HG03378 (cell line): Measurements from ENCODE around the gene SERINC5.

ENCODE experiments used
- ATAC-seq: cut with Tn5 transposase; IDR thresholded peaks from one replicate; pipeline ENCODE4 v1.9.1; 2021; ENCODE audit warnings: mild to moderate bottlenecking, moderate library complexity; ENCODE audit not compliant: unreplicated experiment

Gene SERINC5

GRCh38 chr5:80230269-80230992 lies 25.4 kb downstream of the SERINC5 start:
- ATAC-seq = no peak

- ATAC-seq = no peak
These were observed 26.0 kb downstream of the SERINC5 start for GRCh38 chr5:80229902-80230255.

GRCh38 chr5:80227979-80228596 lies 27.8 kb downstream of the SERINC5 start:
- ATAC-seq = no peak

- no peak for ATAC-seq
These were observed 29.9 kb downstream of the SERINC5 start for GRCh38 chr5:80225934-80226326.

GRCh38 chr5:80225189-80225933 lies 30.5 kb downstream of the SERINC5 start:
- no peak for ATAC-seq

GRCh38 chr5:80223561-80223960 lies 32.3 kb downstream of the SERINC5 start:
- ATAC-seq = no peak

- ATAC-seq = no peak
These were observed 35.5 kb downstream of the SERINC5 start for GRCh38 chr5:80220245-80220897.

- ATAC-seq = no peak
These were observed 36.5 kb downstream of the SERINC5 start for GRCh38 chr5:80219391-80219790.

- ATAC-seq = no peak
These were observed 38.2 kb downstream of the SERINC5 start for GRCh38 chr5:80217667-80218066.

GRCh38 chr5:80216753-80217596 lies 38.9 kb downstream of the SERINC5 start:
- ATAC-seq = no peak

GRCh38 chr5:80216096-80216495 lies 39.8 kb downstream of the SERINC5 start:
- no peak for ATAC-seq

GRCh38 chr5:80215523-80215922 lies 40.3 kb downstream of the SERINC5 start:
- no peak for ATAC-seq

GRCh38 chr5:80213466-80213865 lies 42.4 kb downstream of the SERINC5 start:
- no peak for ATAC-seq

- no peak for ATAC-seq
These were observed 43.6 kb downstream of the SERINC5 start for GRCh38 chr5:80212171-80212667.

- no peak for ATAC-seq
These were observed 44.5 kb downstream of the SERINC5 start for GRCh38 chr5:80211327-80211726.

- ATAC-seq = no peak
These were observed 45.8 kb downstream of the SERINC5 start for GRCh38 chr5:80210014-80210413.

GRCh38 chr5:80208381-80208780 lies 47.5 kb downstream of the SERINC5 start:
- ATAC-seq = no peak

- ATAC-seq = no peak
These were observed 48.0 kb downstream of the SERINC5 start for GRCh38 chr5:80207832-80208231.

GRCh38 chr5:80206282-80206681 lies 49.6 kb downstream of the SERINC5 start:
- ATAC-seq = no peak

- no peak for ATAC-seq
These were observed 50.0 kb downstream of the SERINC5 start for GRCh38 chr5:80205846-80206245.
